Measurements from ENCODE around the gene HERC5. TPM values are rescaled to one million over a fixed set of nuclear protein-coding genes. Genes with fewer than 3 reads are reported as not detected.

HERC5 gene
- total RNA-seq, 1 experiment from 2014 or later: 7.2 TPM

DNA sequence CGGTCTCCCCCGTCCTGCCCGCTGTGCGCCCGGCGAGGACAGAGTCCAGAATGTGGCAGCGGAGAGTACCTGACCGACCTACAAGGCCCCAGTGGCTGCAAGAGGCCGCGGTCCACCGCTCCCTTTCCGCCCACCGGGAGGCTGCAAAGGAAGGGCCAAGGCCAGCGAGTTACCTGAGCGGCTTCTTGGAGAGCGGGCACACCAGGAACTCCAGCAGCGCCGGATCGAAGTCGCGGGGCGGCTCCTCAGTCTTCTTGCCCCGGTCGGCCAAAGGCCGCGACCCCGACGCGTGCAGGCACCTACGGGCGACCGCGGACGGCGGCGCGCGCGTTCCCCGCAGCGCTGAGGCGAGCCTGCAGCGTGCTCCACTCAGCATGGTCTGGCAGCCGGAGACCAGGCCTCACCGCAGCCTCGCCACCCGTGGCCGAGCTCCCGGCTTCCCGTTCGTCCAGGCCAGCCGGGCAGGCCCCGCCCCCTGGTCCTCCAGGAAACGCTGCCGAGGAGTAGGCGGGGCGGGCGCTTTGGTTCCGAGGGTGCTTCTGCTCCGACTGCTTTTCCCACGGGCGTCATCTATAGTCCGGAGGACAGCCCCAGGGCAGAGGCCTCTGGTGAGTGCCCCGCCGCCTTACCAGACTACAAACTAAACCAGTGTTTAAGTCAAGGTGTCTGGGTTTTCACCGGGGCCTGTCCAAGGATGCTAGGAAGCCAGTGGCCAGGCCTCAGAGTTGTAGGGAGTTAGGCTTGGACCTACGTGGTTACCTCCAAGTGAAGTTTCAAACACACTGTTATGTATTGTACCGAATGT lies 66.6 kb downstream of the HERC5 start, which contains the start of gene PYURF:
Gene PYURF, minus strand, starts transcription at position 452 of the 805 bp plus-strand sequence. Its CDS starts 76 bp downstream, at position 376.
- peak within 1 kb of the TSS; percentile 87 for H3K9ac ChIP-seq (ENCODE audit: low read length)
- ATAC-seq (peak; percentile 94), DNase-seq (ENCODE audit: low read depth, low spot score) (peak; percentile 71)
- H3K9me3 ChIP-seq (ENCODE audit: control insufficient read depth in 1 of 2, insufficient read depth in 1 of 2, low read depth in 1 of 2, low read length in 2 of 2): no peaks in the 10 kb centered on the region
- BruUV-seq (replicated peaks): no TSS peak
- peaks cover 8 to 24% of the 10 kb centered on the region in 2 experiments; a peak in 3 of 4 replicates for H3K4me1 ChIP-seq (ENCODE audit: control insufficient read depth in 1 of 2, insufficient read depth in 2 of 2, low read length in 2 of 2)
- H3K27ac ChIP-seq (ENCODE audit: low read depth, low read length): peak within 1 kb of the TSS; percentile 91
- H3K27me3 ChIP-seq (ENCODE audit: insufficient read depth, low read length): no peaks in the 10 kb centered on the region
- H3K9me2 ChIP-seq (ENCODE audit: insufficient read depth): no peaks in the 10 kb centered on the region
- peaks cover 28% of the 10 kb centered on the region for H3K79me2 ChIP-seq (ENCODE audit: insufficient read depth, low read length)
- H4K20me1 ChIP-seq (ENCODE audit: insufficient read depth): peaks cover 14% of the 10 kb centered on the region; the same call in 1 of the 2 replicates
- POLR2A ChIA-PET: no interaction called here
- intact Hi-C loops (cut with micrococcal nuclease): no loop called here
- H3K36me3 ChIP-seq (ENCODE audit: control insufficient read depth in 1 of 2, insufficient read depth in 2 of 2, low read length in 2 of 2): peaks cover 4 to 15% of the 10 kb centered on the region in 2 experiments; a peak in 2 of 4 replicates
- CTCF ChIA-PET: interaction anchor here (1.0 to 2.0 kb wide), 5 partner anchors 16 to 490 kb away, joined by 3 to 8 read pairs (median 4); no protein-coding TSS in a partner anchor
- peak within 1 kb of the TSS; percentile 93 for H3K4me2 ChIP-seq (ENCODE audit: low read length)
- RAD21 ChIA-PET (ENCODE audit: low non-redundant PET in 1 of 2, low total read pairs in 2 of 2, uncharacterized antibody in 2 of 2, unreplicated experiment in 2 of 2): interaction anchor here in 1 of 2 experiments (0.7 to 1.1 kb wide), 2 partner anchors 89 to 268 kb away, joined by 3 read pairs; no protein-coding TSS in a partner anchor
- peak within 1 kb of the TSS; percentile 28 for H2AFZ ChIP-seq (ENCODE audit: low read depth, low read length, poor library complexity, severe bottlenecking)
- H3K4me3 ChIP-seq (replicated peaks in 1 of 2; ENCODE audit: low read depth in 1 of 2, low read length in 2 of 2): peak within 1 kb of the TSS; percentile 80 to 93
- no peak for TF ChIP-seq CTCF (IDR thresholded peaks at IDR 0.05 in 2 of 3, conservative IDR thresholded peaks at IDR 0.05 in 1 of 3; ENCODE audit: borderline replicate concordance in 1 of 3, insufficient read depth in 1 of 3, low read depth in 2 of 3, low read length in 2 of 3)
- peak; percentile 90 for TF ChIP-seq MAX (IDR thresholded peaks at IDR 0.05)
- peak; percentile 48 for TF ChIP-seq ELF1 (IDR thresholded peaks at IDR 0.05; ENCODE audit: borderline replicate concordance, low read depth)
- peak; percentile 84 for TF ChIP-seq SP1 (IDR thresholded peaks at IDR 0.05; ENCODE audit: low read depth)
- TF ChIP-seq FOSL1 (IDR thresholded peaks at IDR 0.05; ENCODE audit: low read depth): no peak
- peak; percentile 84 for TF ChIP-seq SIN3A (IDR thresholded peaks at IDR 0.05; ENCODE audit: low read depth)
- TF ChIP-seq EZH2phosphoT487 (IDR thresholded peaks at IDR 0.05; ENCODE audit: borderline replicate concordance): no peak
- no peak for TF ChIP-seq TCF7L2 (IDR thresholded peaks at IDR 0.05; ENCODE audit: borderline replicate concordance, extremely low read depth, insufficient read depth, insufficient read length)
- TF ChIP-seq ZFX (IDR thresholded peaks at IDR 0.05): peak; percentile 100
- TF ChIP-seq YY1 (IDR thresholded peaks at IDR 0.05; ENCODE audit: extremely low read depth, insufficient replicate concordance, low read depth, low read length): peak; percentile 85
- no peak for TF ChIP-seq SRF (IDR thresholded peaks at IDR 0.05; ENCODE audit: low read depth)
- peak; percentile 98 for TF ChIP-seq POLR2AphosphoS5 (IDR thresholded peaks at IDR 0.05; ENCODE audit: low read depth, low read length)
- TF ChIP-seq CEBPB (IDR thresholded peaks at IDR 0.05; ENCODE audit: low read depth): no peak
- TF ChIP-seq, protein P1, sequence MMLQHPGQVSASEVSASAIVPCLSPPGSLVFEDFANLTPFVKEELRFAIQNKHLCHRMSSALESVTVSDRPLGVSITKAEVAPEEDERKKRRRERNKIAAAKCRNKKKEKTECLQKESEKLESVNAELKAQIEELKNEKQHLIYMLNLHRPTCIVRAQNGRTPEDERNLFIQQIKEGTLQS (IDR thresholded peaks at IDR 0.05): no peak
- peak; percentile 89 for TF ChIP-seq POLR2A (IDR thresholded peaks at IDR 0.05; ENCODE audit: borderline replicate concordance, extremely low read depth, insufficient read depth, insufficient read length)
- TF ChIP-seq ZBTB33 (IDR thresholded peaks at IDR 0.05; ENCODE audit: extremely low read depth, insufficient replicate concordance, low read length): peak; percentile 42
- TF ChIP-seq EZH2 (IDR thresholded peaks at IDR 0.05): no peak
- peak; percentile 45; the same call in 1 of the 2 replicates for TF ChIP-seq EGR1 (IDR thresholded peaks at IDR 0.05; ENCODE audit: low read depth)
- TF ChIP-seq JUND (IDR thresholded peaks at IDR 0.05): no peak
- TF ChIP-seq CBX3 (IDR thresholded peaks at IDR 0.05; ENCODE audit: low read depth): peak; percentile 91
